ENCODE results near the gene CAB39. TPM values are rescaled to one million over a fixed set of nuclear protein-coding genes. Genes with fewer than 3 reads are reported as not detected.

CAB39 gene
- total RNA-seq, 1 donor from 2014 or later = 92.2 TPM

DNA sequence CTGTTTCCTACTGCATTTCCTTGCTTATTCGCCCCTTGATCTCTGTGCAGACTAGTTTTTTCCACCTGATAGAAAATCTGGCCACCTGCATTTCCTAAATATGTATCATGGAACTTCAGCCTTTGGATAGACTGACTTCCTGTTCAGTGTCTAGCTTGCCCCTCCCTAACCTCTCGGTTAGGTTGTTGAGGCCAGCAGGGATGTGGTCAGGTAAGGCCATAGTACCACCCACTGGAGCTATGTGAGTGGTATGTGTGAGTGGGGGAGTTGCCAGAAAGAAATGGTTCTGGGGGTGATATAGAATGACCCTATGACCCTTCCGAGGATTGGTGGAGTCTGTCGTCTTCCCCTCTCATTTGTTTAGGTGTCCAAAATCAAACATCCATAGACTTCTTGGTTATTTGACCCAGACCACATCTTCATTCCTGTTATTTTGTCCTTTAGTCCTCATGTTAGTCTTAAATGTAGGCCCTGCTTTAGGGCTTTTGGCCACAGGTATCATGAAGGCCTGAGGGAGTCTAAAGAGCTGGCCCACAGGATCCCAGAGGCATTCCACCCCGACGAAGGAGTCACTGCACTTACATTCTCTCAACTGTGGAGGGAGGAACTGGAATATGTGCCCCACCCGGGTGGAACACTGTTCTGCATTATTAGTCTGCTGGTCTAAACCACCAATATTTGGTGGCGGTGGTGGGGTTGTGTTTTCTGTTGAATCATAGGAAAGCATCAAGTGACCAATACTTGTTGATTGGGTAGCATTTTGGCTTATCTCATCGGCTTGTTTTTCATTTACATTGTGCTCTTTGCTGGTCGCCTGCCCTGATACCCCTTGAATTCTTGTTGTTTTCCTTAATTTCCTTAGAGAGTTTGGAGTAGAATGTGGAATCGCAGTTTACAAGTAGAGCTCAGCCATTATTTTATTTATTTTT is 21.9 kb downstream of the CAB39 start:
- peaks cover 86% of the 10 kb centered on the region for H3K4me1 ChIP-seq

DNA sequence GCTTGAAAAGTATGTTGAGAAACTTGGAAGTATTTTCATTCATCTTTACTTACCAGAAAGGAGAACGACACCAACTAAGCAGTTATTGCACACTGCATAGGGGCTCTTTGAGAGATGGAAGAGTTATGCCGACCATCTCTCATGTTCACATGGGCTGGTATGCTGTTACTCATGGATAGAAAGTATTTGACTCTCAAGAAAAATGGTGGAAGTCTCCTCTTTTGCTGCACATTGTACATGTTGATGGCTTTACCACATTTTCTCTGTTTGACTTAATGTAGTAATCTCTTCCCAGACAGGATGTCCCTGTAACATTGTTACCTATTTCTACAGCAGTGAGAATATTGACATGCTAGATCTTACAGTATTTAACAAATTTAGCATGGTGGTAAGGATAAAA is 23.2 kb downstream of the CAB39 start:
- TF ChIP-seq, protein P1, sequence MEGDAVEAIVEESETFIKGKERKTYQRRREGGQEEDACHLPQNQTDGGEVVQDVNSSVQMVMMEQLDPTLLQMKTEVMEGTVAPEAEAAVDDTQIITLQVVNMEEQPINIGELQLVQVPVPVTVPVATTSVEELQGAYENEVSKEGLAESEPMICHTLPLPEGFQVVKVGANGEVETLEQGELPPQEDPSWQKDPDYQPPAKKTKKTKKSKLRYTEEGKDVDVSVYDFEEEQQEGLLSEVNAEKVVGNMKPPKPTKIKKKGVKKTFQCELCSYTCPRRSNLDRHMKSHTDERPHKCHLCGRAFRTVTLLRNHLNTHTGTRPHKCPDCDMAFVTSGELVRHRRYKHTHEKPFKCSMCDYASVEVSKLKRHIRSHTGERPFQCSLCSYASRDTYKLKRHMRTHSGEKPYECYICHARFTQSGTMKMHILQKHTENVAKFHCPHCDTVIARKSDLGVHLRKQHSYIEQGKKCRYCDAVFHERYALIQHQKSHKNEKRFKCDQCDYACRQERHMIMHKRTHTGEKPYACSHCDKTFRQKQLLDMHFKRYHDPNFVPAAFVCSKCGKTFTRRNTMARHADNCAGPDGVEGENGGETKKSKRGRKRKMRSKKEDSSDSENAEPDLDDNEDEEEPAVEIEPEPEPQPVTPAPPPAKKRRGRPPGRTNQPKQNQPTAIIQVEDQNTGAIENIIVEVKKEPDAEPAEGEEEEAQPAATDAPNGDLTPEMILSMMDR (IDR thresholded peaks at IDR 0.05; ENCODE audit: borderline replicate concordance) = no peak
- no peaks in the 10 kb centered on the region for H3K9me3 ChIP-seq (replicated peaks)
- H3K27ac ChIP-seq (replicated peaks) = no peak overlapping the region
- no peak overlapping the region for H3K4me3 ChIP-seq
- intact Hi-C loops (cut with micrococcal nuclease) = no loop called here
- H3K27me3 ChIP-seq (ENCODE audit: low read depth) = no peaks in the 10 kb centered on the region
- no peaks in the 10 kb centered on the region for H3K36me3 ChIP-seq
- H3K4me1 ChIP-seq = peaks cover 79% of the 10 kb centered on the region
- DNase-seq = no peak

More for the DNA sequence above, 21.9 kb downstream of the CAB39 start:
- Histone ChIP-seq H3K4me3 (no peak overlapping the region), H3K36me3 (no peaks in the 10 kb centered on the region), H3K9me3 (replicated peaks) (no peaks in the 10 kb centered on the region), H3K27me3 (ENCODE audit: low read depth) (no peaks in the 10 kb centered on the region), H3K27ac (replicated peaks) (no peak overlapping the region)
- intact Hi-C loops (cut with micrococcal nuclease) = no loop called here
- TF ChIP-seq, protein P1 (IDR thresholded peaks at IDR 0.05; ENCODE audit: borderline replicate concordance) = no peak
- no peak for DNase-seq

DNA sequence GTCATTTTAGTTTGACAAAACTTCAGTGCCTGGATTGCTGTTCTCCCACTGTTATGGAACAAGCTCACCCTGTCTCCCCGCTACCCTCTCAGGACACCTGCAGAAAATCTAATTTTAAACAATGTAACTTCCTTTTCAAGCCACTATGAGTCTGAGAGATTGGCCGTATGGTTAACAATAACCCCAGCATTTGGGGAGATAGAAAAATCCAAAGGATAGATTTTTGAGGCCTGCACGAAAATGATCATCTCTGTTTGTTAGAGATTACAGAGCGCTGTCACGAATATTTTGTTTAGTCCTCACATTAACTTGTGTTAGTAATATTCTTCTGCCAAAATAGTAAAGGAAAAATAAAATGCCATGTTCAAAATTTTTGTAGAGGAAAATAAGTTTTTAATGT is 24.7 kb downstream of the CAB39 start:
- Histone ChIP-seq H3K27me3 (ENCODE audit: low read depth) (no peaks in the 10 kb centered on the region), H3K27ac (replicated peaks) (peak overlapping the region; percentile 28), H3K36me3 (peaks cover 4% of the 10 kb centered on the region), H3K9me3 (replicated peaks) (no peaks in the 10 kb centered on the region), H3K4me3 (no peak overlapping the region), H3K4me1 (peaks cover 73% of the 10 kb centered on the region)
- TF ChIP-seq, protein P1 (IDR thresholded peaks at IDR 0.05; ENCODE audit: borderline replicate concordance) = no peak
- DNase-seq = no peak
- intact Hi-C loops (cut with micrococcal nuclease) = no loop called here

DNA sequence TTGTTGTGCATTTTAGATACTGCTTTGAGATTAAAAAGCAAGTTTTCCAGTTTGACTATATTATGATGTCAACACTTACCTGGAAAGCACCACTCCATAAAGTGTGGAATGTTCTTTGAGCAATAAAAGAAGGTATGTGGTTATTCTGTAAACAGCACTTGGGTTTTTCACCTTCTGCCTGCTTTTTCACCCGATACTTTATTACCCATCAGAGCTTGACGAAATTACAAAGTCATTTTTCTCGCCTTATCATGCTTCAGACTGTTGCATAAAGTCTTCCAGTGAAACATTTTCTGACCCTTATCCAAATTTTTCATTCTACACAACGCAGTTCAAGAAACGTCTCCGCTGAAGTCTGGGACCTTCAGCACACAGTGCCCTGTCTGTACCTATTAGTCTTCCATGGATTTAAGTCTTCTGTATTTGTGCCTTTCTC is 25.2 kb downstream of the CAB39 start:
- H3K27ac ChIP-seq (replicated peaks) = peak overlapping the region; percentile 36
- peaks cover 68% of the 10 kb centered on the region for H3K4me1 ChIP-seq
- no peak overlapping the region for H3K4me3 ChIP-seq
- no peaks in the 10 kb centered on the region for H3K9me3 ChIP-seq (replicated peaks)
- DNase-seq = no peak
- H3K27me3 ChIP-seq (ENCODE audit: low read depth) = no peaks in the 10 kb centered on the region
- H3K36me3 ChIP-seq = peaks cover 4% of the 10 kb centered on the region
- TF ChIP-seq, protein P1 (IDR thresholded peaks at IDR 0.05; ENCODE audit: borderline replicate concordance) = no peak
- intact Hi-C loops (cut with micrococcal nuclease) = no loop called here

DNA sequence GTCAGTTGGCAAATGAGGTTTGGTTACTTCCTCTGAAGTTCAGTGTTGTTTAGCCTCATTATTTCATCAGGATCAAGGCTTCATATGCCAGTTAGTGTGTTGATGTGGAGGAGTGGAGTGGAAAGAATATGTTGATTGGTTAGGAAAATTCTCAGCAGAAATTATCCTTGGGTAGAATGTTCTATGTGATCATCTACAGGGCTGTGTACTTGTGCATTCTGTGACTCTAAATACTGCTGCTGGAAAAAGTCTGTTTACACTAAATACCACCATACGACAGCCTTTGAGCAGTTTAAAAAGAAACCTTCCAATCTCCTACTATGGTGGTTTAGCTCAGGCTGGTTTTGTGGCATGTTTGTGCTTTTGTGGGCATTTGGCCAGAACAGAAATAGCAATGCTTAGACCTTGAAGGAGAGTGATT is 25.8 kb downstream of the CAB39 start:
- TF ChIP-seq, protein P1 (IDR thresholded peaks at IDR 0.05; ENCODE audit: borderline replicate concordance) = no peak
- Histone ChIP-seq H3K27ac (replicated peaks) (peak overlapping the region; percentile 36), H3K4me3 (no peak overlapping the region), H3K9me3 (replicated peaks) (no peaks in the 10 kb centered on the region), H3K4me1 (peaks cover 63% of the 10 kb centered on the region), H3K36me3 (peaks cover 4% of the 10 kb centered on the region), H3K27me3 (ENCODE audit: low read depth) (no peaks in the 10 kb centered on the region)
- intact Hi-C loops (cut with micrococcal nuclease) = no loop called here
- no peak for DNase-seq

All from left ventricle myocardium inferior (tissue), 1 donor.